ENCODE measurements around the gene PIM2.

Gene PIM2

DNA sequence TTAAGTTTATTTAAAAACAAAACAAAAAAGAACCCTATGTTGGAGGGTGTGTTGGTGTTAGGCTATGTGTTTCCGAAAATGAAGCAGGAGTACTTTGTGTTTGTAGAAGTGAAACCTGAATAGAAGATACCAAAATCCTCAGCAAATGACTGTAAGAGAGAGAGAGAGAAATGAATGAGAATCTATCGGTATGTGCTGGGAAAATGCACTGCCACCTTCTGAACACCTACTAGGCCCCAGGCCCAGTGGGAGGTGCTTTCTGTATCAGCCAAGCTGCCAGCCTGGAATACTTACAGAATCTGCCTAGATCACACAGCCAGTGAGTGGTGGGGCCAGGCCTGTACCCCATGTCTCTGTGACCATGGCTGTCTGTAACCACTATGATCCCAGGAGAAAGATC lies 14.9 kb upstream of the PIM2 start:
- Histone ChIP-seq H3K9ac (ENCODE audit: low read length) (no peak overlapping the region), H3K4me3 (ENCODE audit: low read depth in 1 of 2, low read length in 2 of 2) (no peak overlapping the region), H3K9me3 (ENCODE audit: low read length) (no peaks in the 10 kb centered on the region), H3K27ac (ENCODE audit: low read depth, low read length) (no peak overlapping the region), H3K36me3 (ENCODE audit: insufficient read depth, low read length) (peaks cover 4% of the 10 kb centered on the region), H3K4me1 (ENCODE audit: insufficient read depth, low read length) (peaks cover 6% of the 10 kb centered on the region), H3K27me3 (ENCODE audit: control insufficient read depth in 1 of 2, insufficient read depth in 2 of 2, low read length in 2 of 2) (no peaks in the 10 kb centered on the region)

DNA sequence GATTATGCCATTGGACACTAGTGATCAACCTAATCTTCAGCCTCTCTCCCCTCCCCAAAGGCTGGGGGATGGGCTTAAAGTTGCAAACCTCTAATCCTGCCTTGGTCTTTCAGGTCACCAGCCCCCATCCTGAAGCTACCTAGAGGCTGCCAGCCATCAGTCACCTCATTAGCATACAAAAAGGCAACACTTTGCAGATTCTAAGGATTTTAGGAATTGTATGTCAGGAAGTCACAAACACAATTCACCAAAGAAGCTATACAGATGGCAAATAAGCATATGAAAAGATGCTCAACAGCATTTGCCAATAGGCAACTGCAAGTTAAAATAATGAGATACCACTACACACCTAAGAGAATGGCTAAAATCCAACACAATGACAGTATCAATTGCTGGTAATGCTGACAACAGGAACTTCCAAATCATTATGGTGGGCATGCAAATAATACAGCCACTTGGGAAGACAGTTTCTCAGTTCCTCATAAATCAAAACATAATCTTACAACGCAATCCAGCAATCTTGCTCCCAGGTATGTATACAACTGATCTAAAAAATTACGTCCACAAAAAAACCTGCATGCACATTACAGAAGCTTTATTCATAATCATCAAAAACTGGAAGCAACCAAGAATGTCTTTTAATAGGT lies 9.0 kb upstream of the PIM2 start:
- Histone ChIP-seq H3K9ac (ENCODE audit: low read length) (no peak overlapping the region), H3K9me3 (ENCODE audit: low read length) (no peaks in the 10 kb centered on the region), H3K27me3 (ENCODE audit: control insufficient read depth in 1 of 2, insufficient read depth in 2 of 2, low read length in 2 of 2) (no peaks in the 10 kb centered on the region), H3K4me1 (ENCODE audit: insufficient read depth, low read length) (no peaks in the 10 kb centered on the region), H3K27ac (ENCODE audit: low read depth, low read length) (no peak overlapping the region), H3K36me3 (ENCODE audit: insufficient read depth, low read length) (peaks cover 23% of the 10 kb centered on the region), H3K4me3 (ENCODE audit: low read depth in 1 of 2, low read length in 2 of 2) (no peak overlapping the region)

DNA sequence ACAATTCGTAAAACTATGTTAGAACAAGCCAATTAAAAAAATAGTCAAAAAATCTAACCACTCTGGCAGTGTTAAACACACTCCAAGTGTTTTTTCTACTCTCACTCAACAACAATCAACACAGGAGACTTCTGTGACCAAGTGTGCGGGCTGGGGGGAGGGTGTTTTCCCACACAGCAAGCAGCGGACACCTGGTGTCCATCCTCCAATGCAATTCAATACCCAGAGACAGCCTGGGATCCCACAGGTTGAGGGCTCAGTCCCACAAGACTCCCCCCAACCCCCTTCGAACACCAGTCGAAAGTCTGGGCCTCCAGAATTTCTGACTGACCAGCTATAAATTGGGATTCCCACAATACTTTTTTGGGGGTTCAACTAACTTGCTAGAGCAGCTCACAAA lies 8.3 kb upstream of the PIM2 start:
- peaks cover 23% of the 10 kb centered on the region for H3K36me3 ChIP-seq (ENCODE audit: insufficient read depth, low read length)
- no peaks in the 10 kb centered on the region for H3K9me3 ChIP-seq (ENCODE audit: low read length)
- H3K4me1 ChIP-seq (ENCODE audit: insufficient read depth, low read length), result no peaks in the 10 kb centered on the region
- no peaks in the 10 kb centered on the region for H3K27me3 ChIP-seq (ENCODE audit: control insufficient read depth in 1 of 2, insufficient read depth in 2 of 2, low read length in 2 of 2)
- no peak overlapping the region for H3K4me3 ChIP-seq (ENCODE audit: low read depth in 1 of 2, low read length in 2 of 2)
- H3K9ac ChIP-seq (ENCODE audit: low read length), result no peak overlapping the region
- H3K27ac ChIP-seq (ENCODE audit: low read depth, low read length), result no peak overlapping the region

DNA sequence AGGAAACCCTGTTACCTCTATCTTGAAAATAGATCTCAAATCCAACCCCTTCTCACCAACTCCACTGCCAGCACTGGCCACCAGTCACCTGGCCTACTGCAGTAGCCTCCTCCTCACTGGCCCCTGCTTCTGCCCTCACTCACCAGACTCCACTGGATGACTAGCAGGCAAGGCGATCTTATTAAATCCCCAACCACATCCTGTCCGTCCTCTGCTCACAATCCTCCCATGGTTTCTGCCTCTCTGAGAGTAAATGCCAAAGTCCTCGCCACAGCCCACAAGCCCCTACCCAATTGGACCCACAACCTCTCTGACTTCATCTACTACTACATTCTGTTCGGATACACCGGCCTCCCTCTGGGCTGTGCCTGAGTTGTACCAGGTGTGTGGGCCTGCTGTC lies 5.4 kb upstream of the PIM2 start:
- peaks cover 23% of the 10 kb centered on the region for H3K36me3 ChIP-seq (ENCODE audit: insufficient read depth, low read length)
- H3K9ac ChIP-seq (ENCODE audit: low read length), result no peak overlapping the region
- no peaks in the 10 kb centered on the region for H3K27me3 ChIP-seq (ENCODE audit: control insufficient read depth in 1 of 2, insufficient read depth in 2 of 2, low read length in 2 of 2)

DNA sequence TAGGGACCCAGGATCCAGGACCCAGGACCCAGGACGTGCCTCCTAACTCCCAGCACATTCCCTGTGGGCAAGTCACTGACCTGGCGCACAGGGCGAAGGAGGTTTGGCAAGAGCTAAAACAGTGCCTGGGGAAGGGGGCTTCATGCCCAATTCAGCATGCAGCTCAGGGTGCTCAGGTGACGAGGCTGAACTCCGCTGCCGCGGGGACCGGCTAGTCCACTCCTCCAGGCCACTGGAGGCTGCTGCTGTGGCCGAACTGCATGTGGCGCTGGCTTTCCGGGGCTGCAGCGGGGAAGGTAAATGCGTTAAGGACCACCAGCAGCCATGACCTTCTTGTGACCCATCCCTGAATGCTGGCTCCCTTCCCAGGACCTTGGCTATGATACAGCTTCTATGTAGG lies 4.9 kb upstream of the PIM2 start:
- Histone ChIP-seq H3K9ac (ENCODE audit: low read length) (no peak overlapping the region), H3K4me1 (ENCODE audit: insufficient read depth, low read length) (peaks cover 6% of the 10 kb centered on the region), H3K27me3 (ENCODE audit: control insufficient read depth in 1 of 2, insufficient read depth in 2 of 2, low read length in 2 of 2) (no peaks in the 10 kb centered on the region), H3K4me3 (ENCODE audit: low read depth in 1 of 2, low read length in 2 of 2) (no peak overlapping the region), H3K36me3 (ENCODE audit: insufficient read depth, low read length) (peaks cover 23% of the 10 kb centered on the region), H3K9me3 (ENCODE audit: low read length) (no peaks in the 10 kb centered on the region), H3K27ac (ENCODE audit: low read depth, low read length) (no peak overlapping the region)

More for the DNA sequence above, 5.4 kb upstream of the PIM2 start:
- Histone ChIP-seq H3K4me3 (ENCODE audit: low read depth in 1 of 2, low read length in 2 of 2) (no peak overlapping the region), H3K4me1 (ENCODE audit: insufficient read depth, low read length) (peaks cover 6% of the 10 kb centered on the region), H3K9me3 (ENCODE audit: low read length) (no peaks in the 10 kb centered on the region), H3K27ac (ENCODE audit: low read depth, low read length) (no peak overlapping the region)

DNA sequence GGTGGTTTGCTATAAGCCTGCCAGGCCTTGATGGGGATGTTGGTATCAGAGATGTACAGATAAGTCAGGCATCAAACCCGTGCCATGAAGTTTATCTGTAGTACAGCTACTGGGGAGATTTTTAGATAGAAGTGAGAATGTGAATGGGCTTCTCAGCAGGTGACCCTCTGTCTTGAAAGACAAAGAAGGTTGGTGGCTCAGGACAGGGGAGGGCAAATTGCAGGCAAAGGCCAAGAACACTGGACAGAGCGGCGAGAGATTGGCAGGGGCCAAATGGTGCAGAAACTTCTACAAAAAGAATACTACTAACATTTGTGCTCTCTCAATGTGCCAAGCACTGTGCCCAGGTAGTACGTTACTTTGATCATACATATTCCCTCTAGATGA lies 1.9 kb upstream of the PIM2 start:
- H3K36me3 ChIP-seq (ENCODE audit: insufficient read depth, low read length), result peaks cover 18% of the 10 kb centered on the region
- H3K4me1 ChIP-seq (ENCODE audit: insufficient read depth, low read length), result peaks cover 11% of the 10 kb centered on the region
- no peak overlapping the region for H3K27ac ChIP-seq (ENCODE audit: low read depth, low read length)
- no peaks in the 10 kb centered on the region for H3K27me3 ChIP-seq (ENCODE audit: control insufficient read depth in 1 of 2, insufficient read depth in 2 of 2, low read length in 2 of 2)
- no peak overlapping the region for H3K9ac ChIP-seq (ENCODE audit: low read length)
- no peaks in the 10 kb centered on the region for H3K9me3 ChIP-seq (ENCODE audit: low read length)
- no peak overlapping the region for H3K4me3 ChIP-seq (ENCODE audit: low read depth in 1 of 2, low read length in 2 of 2)

DNA sequence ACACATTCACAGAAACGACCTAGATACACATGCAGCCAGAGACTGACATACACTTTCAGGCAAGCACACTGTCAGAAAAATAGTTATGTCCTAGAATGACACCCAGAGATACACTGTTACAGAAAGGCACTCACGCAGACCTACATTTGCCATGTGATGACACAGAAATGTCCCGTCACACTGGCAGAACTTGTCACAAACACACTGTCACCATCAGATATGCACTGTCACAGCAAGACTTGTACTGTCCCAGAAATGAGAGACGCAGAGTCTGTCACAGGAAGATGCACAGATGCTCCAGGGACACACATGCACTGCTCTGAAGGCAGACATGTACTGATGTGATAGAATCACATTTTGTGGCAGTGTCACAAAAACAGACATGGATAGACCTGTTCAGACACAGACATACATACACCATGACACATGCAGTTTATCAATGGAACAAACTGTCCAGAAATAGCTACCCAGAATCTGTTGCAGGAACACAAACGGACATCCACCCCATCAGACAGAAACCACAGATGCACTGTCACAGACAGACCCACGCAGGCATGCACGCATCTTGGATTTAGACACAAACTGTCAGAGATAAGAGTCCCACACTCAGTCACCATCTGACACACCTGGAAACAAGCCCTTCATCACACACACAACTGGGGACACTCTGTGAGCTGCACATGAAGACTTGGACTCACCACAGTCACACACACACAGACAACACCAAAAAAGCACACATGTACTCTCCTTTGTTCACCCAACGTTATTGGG lies 1.3 kb upstream of the PIM2 start:
- Histone ChIP-seq H3K27ac (ENCODE audit: low read depth, low read length) (no peak overlapping the region), H3K4me1 (ENCODE audit: insufficient read depth, low read length) (peaks cover 11% of the 10 kb centered on the region), H3K27me3 (ENCODE audit: control insufficient read depth in 1 of 2, insufficient read depth in 2 of 2, low read length in 2 of 2) (no peaks in the 10 kb centered on the region), H3K36me3 (ENCODE audit: insufficient read depth, low read length) (peaks cover 13% of the 10 kb centered on the region), H3K9ac (ENCODE audit: low read length) (no peak overlapping the region), H3K4me3 (ENCODE audit: low read depth in 1 of 2, low read length in 2 of 2) (no peak overlapping the region), H3K9me3 (ENCODE audit: low read length) (no peaks in the 10 kb centered on the region)

DNA sequence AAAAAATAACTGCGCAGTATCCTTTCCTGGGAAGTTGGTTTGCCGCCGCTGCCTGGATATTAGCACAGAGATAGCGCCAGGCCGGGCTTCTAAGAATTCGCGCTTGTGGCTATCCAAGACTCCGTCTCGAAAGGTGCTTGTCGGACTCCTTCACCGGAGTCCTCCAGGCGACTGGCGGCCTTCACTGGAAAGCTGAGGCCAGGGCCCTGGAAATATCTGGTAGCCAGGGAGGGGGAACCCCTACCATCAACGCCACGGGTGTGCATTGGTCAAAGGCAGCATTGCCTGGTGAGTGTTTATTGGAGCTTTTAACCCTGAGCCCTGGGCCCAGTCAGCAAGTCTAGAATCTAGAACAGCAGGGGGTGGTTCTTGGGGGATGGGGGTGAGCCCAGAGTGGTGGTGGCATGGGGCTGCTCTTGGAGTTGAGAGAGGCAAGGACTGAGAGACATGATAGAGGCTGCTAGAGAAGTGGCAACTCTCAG lies 577 bp upstream of the PIM2 start:
- H3K27me3 ChIP-seq (ENCODE audit: control insufficient read depth in 1 of 2, insufficient read depth in 2 of 2, low read length in 2 of 2), result no peaks in the 10 kb centered on the region
- H3K9ac ChIP-seq (ENCODE audit: low read length), result no peak overlapping the region
- peaks cover 11% of the 10 kb centered on the region for H3K4me1 ChIP-seq (ENCODE audit: insufficient read depth, low read length)
- no peaks in the 10 kb centered on the region for H3K9me3 ChIP-seq (ENCODE audit: low read length)
- peaks cover 13% of the 10 kb centered on the region for H3K36me3 ChIP-seq (ENCODE audit: insufficient read depth, low read length)
- peak overlapping the region in 1 of 2 donors; percentile 41 for H3K4me3 ChIP-seq (ENCODE audit: low read depth in 1 of 2, low read length in 2 of 2)
- peak overlapping the region; percentile 62 for H3K27ac ChIP-seq (ENCODE audit: low read depth, low read length)

DNA sequence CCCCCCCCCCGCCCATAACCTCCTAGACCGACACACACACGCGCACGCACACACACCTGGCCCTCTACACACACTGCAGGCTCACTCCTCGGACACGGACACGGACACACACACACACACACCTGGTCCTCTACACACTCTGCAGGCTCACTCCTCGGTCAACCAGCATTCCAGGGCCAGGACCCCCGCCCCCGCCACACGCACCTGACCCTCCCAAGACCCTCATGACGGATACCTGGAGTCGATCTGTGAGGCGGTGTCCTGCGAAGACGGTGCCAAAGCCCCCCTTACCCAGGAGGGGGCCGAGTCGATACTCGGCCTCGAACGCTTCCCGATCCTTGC lies 552 bp downstream of the PIM2 start:
- peak overlapping the region; percentile 71 for H3K27ac ChIP-seq (ENCODE audit: low read depth, low read length)
- H3K9ac ChIP-seq (ENCODE audit: low read length), result no peak overlapping the region
- H3K27me3 ChIP-seq (ENCODE audit: control insufficient read depth in 1 of 2, insufficient read depth in 2 of 2, low read length in 2 of 2), result no peaks in the 10 kb centered on the region
- peaks cover 11% of the 10 kb centered on the region for H3K4me1 ChIP-seq (ENCODE audit: insufficient read depth, low read length)
- H3K4me3 ChIP-seq (ENCODE audit: low read depth in 1 of 2, low read length in 2 of 2), result peak overlapping the region; percentile 41 to 52
- H3K9me3 ChIP-seq (ENCODE audit: low read length), result no peaks in the 10 kb centered on the region
- peaks cover 2% of the 10 kb centered on the region for H3K36me3 ChIP-seq (ENCODE audit: insufficient read depth, low read length)

DNA sequence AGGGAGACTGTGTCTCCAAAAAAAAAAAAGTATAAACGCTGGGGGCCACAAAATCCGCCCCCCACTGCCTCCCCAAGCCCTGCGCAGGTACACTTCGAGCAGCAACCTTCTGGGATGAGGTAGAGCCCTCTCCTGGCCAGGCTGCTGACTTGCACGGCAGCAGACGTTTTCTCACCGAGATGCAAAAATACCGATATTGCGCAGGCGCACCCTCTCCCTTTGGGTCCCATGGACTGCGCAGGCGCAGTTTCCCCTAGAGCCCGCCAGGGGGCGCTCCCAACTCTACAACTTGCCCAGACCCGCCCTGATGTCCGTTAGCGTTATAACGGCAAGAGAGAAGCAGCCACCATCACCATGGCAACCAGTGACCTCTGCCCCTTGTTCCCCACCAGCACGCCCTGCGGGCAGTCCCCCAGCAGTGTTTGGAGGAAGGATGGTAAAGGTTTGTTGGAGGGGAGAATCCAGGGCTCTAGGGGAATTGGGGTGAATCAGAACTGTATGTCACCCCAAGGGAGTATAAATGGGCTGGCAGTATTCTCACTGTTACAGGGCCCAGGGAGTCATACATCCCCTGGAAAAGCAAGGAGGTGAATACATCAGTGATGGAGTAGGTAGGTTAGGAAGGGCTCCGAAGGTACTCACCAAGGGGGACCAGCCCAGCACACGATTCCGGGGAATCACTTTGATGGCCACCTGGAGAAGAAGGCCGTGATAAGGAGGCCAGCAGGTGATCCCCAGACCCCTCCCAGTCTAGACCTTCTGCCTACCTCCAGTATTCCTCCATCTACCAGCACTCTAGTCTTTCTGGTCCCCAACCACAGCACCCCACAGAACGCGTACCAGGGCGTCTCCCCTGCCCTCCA lies 1.5 kb downstream of the PIM2 start:
- H3K9me3 ChIP-seq (ENCODE audit: low read length), result no peaks in the 10 kb centered on the region
- no peak overlapping the region for H3K4me3 ChIP-seq (ENCODE audit: low read depth in 1 of 2, low read length in 2 of 2)
- H3K27me3 ChIP-seq (ENCODE audit: control insufficient read depth in 1 of 2, insufficient read depth in 2 of 2, low read length in 2 of 2), result no peaks in the 10 kb centered on the region
- H3K4me1 ChIP-seq (ENCODE audit: insufficient read depth, low read length), result peaks cover 11% of the 10 kb centered on the region
- H3K36me3 ChIP-seq (ENCODE audit: insufficient read depth, low read length), result no peaks in the 10 kb centered on the region
- no peak overlapping the region for H3K27ac ChIP-seq (ENCODE audit: low read depth, low read length)
- H3K9ac ChIP-seq (ENCODE audit: low read length), result no peak overlapping the region
